ENCODE data around the gene CBLB.

The CBLB gene

DNA sequence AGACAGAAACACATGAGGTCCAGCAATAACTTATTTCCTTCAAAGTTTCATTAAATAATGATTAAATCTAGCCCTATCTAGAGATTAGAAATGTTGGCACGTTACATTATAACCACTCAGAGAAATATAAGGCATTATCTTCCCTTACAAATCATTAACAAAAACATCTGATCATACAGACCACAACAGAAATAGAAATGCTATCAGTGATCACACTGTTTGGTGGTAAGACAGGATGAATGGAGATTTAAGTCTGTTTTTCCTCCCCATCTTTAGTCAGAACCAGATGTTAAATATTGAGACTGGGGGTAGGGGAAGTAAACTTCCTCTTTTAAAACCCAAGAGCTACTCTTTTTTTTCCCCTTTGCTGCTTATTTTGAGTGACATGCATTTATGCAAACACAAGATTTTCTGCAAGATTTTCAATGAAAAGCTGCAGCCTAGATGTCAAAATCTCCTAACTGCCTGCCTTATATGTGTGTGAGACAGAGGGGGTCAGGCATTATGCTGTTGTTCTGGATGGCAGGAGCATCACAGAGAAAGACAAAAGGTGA is 70.4 kb downstream of the CBLB start:
- no peaks in the 10 kb centered on the region for H3K9me3 ChIP-seq (ENCODE audit: control insufficient read depth, low read length)
- peaks cover 5% of the 10 kb centered on the region for H3K4me1 ChIP-seq (ENCODE audit: control insufficient read depth, insufficient read depth, low read length, poor library complexity, severe bottlenecking)
- H3K27me3 ChIP-seq (replicated peaks; ENCODE audit: control insufficient read depth, insufficient read depth, low read length, poor library complexity, severe bottlenecking), result no peaks in the 10 kb centered on the region
- no peak for DNase-seq
- no peak overlapping the region for H3K27ac ChIP-seq (ENCODE audit: insufficient read depth, low read length, poor library complexity, severe bottlenecking)
- no peaks in the 10 kb centered on the region for H3K36me3 ChIP-seq (ENCODE audit: control insufficient read depth, insufficient read depth, low read length)
- H3K4me3 ChIP-seq (ENCODE audit: insufficient read depth, low read depth, low read length, poor library complexity, severe bottlenecking), result no peak overlapping the region

GRCh38 chr3:105793040-105793439 is 75.8 kb downstream of the CBLB start:
- no peaks in the 10 kb centered on the region for H3K27me3 ChIP-seq (replicated peaks; ENCODE audit: control insufficient read depth, insufficient read depth, low read length, poor library complexity, severe bottlenecking)
- H3K4me1 ChIP-seq (ENCODE audit: control insufficient read depth, insufficient read depth, low read length, poor library complexity, severe bottlenecking), result no peaks in the 10 kb centered on the region
- H3K4me3 ChIP-seq (ENCODE audit: insufficient read depth, low read depth, low read length, poor library complexity, severe bottlenecking), result no peak overlapping the region
- no peak for DNase-seq
- no peaks in the 10 kb centered on the region for H3K9me3 ChIP-seq (ENCODE audit: control insufficient read depth, low read length)
- no peaks in the 10 kb centered on the region for H3K36me3 ChIP-seq (ENCODE audit: control insufficient read depth, insufficient read depth, low read length)
- H3K27ac ChIP-seq (ENCODE audit: insufficient read depth, low read length, poor library complexity, severe bottlenecking), result no peak overlapping the region

GRCh38 chr3:105791919-105792786 is 76.7 kb downstream of the CBLB start:
- Histone ChIP-seq H3K36me3 (ENCODE audit: control insufficient read depth, insufficient read depth, low read length) (no peaks in the 10 kb centered on the region), H3K27me3 (replicated peaks; ENCODE audit: control insufficient read depth, insufficient read depth, low read length, poor library complexity, severe bottlenecking) (no peaks in the 10 kb centered on the region), H3K27ac (ENCODE audit: insufficient read depth, low read length, poor library complexity, severe bottlenecking) (no peak overlapping the region), H3K4me3 (ENCODE audit: insufficient read depth, low read depth, low read length, poor library complexity, severe bottlenecking) (no peak overlapping the region), H3K4me1 (ENCODE audit: control insufficient read depth, insufficient read depth, low read length, poor library complexity, severe bottlenecking) (no peaks in the 10 kb centered on the region), H3K9me3 (ENCODE audit: control insufficient read depth, low read length) (no peaks in the 10 kb centered on the region)
- DNase-seq, result no peak

- Histone ChIP-seq H3K9me3 (ENCODE audit: control insufficient read depth, low read length) (no peaks in the 10 kb centered on the region), H3K27me3 (replicated peaks; ENCODE audit: control insufficient read depth, insufficient read depth, low read length, poor library complexity, severe bottlenecking) (no peaks in the 10 kb centered on the region), H3K36me3 (ENCODE audit: control insufficient read depth, insufficient read depth, low read length) (no peaks in the 10 kb centered on the region), H3K27ac (ENCODE audit: insufficient read depth, low read length, poor library complexity, severe bottlenecking) (no peak overlapping the region), H3K4me1 (ENCODE audit: control insufficient read depth, insufficient read depth, low read length, poor library complexity, severe bottlenecking) (no peaks in the 10 kb centered on the region), H3K4me3 (ENCODE audit: insufficient read depth, low read depth, low read length, poor library complexity, severe bottlenecking) (no peak overlapping the region)
- DNase-seq, result no peak
These were observed 77.7 kb downstream of the CBLB start for GRCh38 chr3:105791131-105791530.

DNA sequence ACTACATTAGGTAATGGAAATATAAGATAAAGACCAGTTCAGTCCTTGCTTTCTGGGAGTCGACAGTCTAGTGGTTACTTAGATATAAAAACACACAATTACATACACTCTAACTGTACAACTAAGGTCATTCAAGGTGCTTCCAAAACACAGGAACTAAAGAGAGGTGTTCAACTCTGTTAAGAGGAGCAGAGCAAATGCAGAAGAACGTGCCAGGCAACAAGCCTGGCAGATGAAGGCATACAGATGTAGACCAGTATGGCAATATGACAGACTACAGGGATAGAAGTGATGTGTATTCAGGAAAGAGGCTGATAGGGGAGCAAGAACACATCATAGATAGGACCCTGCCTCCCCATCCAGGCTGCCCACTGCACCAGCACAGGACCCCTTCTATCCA is 78.3 kb downstream of the CBLB start:
- Histone ChIP-seq H3K36me3 (ENCODE audit: control insufficient read depth, insufficient read depth, low read length) (no peaks in the 10 kb centered on the region), H3K27me3 (replicated peaks; ENCODE audit: control insufficient read depth, insufficient read depth, low read length, poor library complexity, severe bottlenecking) (no peaks in the 10 kb centered on the region), H3K4me1 (ENCODE audit: control insufficient read depth, insufficient read depth, low read length, poor library complexity, severe bottlenecking) (no peaks in the 10 kb centered on the region), H3K4me3 (ENCODE audit: insufficient read depth, low read depth, low read length, poor library complexity, severe bottlenecking) (no peak overlapping the region), H3K9me3 (ENCODE audit: control insufficient read depth, low read length) (no peaks in the 10 kb centered on the region), H3K27ac (ENCODE audit: insufficient read depth, low read length, poor library complexity, severe bottlenecking) (no peak overlapping the region)
- DNase-seq, result no peak

GRCh38 chr3:105788593-105788992 is 80.2 kb downstream of the CBLB start:
- no peaks in the 10 kb centered on the region for H3K9me3 ChIP-seq (ENCODE audit: control insufficient read depth, low read length)
- no peak for DNase-seq
- H3K27ac ChIP-seq (ENCODE audit: insufficient read depth, low read length, poor library complexity, severe bottlenecking), result no peak overlapping the region
- no peak overlapping the region for H3K4me3 ChIP-seq (ENCODE audit: insufficient read depth, low read depth, low read length, poor library complexity, severe bottlenecking)
- H3K27me3 ChIP-seq (replicated peaks; ENCODE audit: control insufficient read depth, insufficient read depth, low read length, poor library complexity, severe bottlenecking), result no peaks in the 10 kb centered on the region
- no peaks in the 10 kb centered on the region for H3K36me3 ChIP-seq (ENCODE audit: control insufficient read depth, insufficient read depth, low read length)
- no peaks in the 10 kb centered on the region for H3K4me1 ChIP-seq (ENCODE audit: control insufficient read depth, insufficient read depth, low read length, poor library complexity, severe bottlenecking)

DNA sequence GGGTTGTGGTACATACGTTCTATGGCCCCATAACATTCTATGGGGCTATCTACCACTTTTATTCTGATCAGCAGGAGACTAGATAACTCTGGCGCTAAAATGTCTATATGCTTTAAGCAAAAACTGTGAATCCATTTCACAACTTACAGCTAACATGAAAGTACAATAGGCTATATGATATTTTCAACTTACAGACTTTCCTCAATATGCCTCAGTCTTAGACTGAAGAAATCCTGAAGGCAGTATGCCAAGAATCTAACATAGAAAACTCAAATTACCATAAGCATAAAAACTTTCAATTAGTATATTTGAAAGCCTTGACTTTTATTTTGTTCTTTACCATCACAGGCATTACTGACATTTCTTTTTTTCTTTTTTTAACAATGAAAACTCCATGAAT is 81.4 kb downstream of the CBLB start:
- Histone ChIP-seq H3K36me3 (ENCODE audit: control insufficient read depth, insufficient read depth, low read length) (no peaks in the 10 kb centered on the region), H3K27ac (ENCODE audit: insufficient read depth, low read length, poor library complexity, severe bottlenecking) (no peak overlapping the region), H3K27me3 (replicated peaks; ENCODE audit: control insufficient read depth, insufficient read depth, low read length, poor library complexity, severe bottlenecking) (no peaks in the 10 kb centered on the region), H3K9me3 (ENCODE audit: control insufficient read depth, low read length) (no peaks in the 10 kb centered on the region), H3K4me1 (ENCODE audit: control insufficient read depth, insufficient read depth, low read length, poor library complexity, severe bottlenecking) (no peaks in the 10 kb centered on the region), H3K4me3 (ENCODE audit: insufficient read depth, low read depth, low read length, poor library complexity, severe bottlenecking) (no peak overlapping the region)
- no peak for DNase-seq

DNA sequence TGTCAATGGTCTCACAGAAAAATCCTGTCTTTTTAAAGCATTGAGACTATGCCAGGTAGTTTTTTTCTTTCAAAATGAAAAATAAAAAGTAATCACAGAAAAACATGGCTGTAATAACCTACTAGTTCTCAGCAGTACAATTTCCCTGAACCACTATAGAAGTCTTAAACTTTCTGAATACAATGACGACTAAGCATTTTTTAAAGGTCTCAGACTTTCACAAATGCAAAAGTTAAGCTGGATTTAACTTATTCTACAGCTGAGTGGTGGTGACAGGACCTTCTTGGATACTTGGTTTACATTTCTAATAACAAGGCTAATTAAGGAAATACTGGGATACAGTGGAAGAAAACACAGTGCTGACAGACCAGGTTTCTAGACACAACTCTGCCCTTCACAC is 81.8 kb downstream of the CBLB start:
- H3K27ac ChIP-seq (ENCODE audit: insufficient read depth, low read length, poor library complexity, severe bottlenecking), result no peak overlapping the region
- H3K9me3 ChIP-seq (ENCODE audit: control insufficient read depth, low read length), result no peaks in the 10 kb centered on the region
- H3K4me1 ChIP-seq (ENCODE audit: control insufficient read depth, insufficient read depth, low read length, poor library complexity, severe bottlenecking), result no peaks in the 10 kb centered on the region
- no peaks in the 10 kb centered on the region for H3K36me3 ChIP-seq (ENCODE audit: control insufficient read depth, insufficient read depth, low read length)
- H3K4me3 ChIP-seq (ENCODE audit: insufficient read depth, low read depth, low read length, poor library complexity, severe bottlenecking), result no peak overlapping the region
- DNase-seq, result no peak
- no peaks in the 10 kb centered on the region for H3K27me3 ChIP-seq (replicated peaks; ENCODE audit: control insufficient read depth, insufficient read depth, low read length, poor library complexity, severe bottlenecking)

DNA sequence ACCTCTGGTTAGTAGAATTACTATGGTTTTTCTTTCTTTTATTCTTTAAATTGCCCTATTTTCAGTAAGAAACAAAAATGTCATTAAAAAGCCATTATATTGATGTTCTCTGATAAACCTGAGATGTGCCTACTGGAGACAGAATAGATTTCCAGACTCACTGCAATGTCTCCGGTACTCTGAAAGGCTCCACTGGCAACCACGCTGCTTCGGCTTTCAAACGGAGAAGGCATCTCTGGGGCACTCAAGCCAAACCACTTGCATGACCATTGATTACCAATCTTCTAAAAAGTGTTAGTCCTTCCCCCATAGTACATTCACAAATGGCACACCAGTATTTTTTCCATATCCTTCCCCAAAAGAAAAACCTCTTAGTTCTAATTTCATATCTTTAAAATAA is 82.6 kb downstream of the CBLB start:
- no peaks in the 10 kb centered on the region for H3K27me3 ChIP-seq (replicated peaks; ENCODE audit: control insufficient read depth, insufficient read depth, low read length, poor library complexity, severe bottlenecking)
- H3K4me1 ChIP-seq (ENCODE audit: control insufficient read depth, insufficient read depth, low read length, poor library complexity, severe bottlenecking), result no peaks in the 10 kb centered on the region
- DNase-seq, result no peak
- H3K36me3 ChIP-seq (ENCODE audit: control insufficient read depth, insufficient read depth, low read length), result no peaks in the 10 kb centered on the region
- no peaks in the 10 kb centered on the region for H3K9me3 ChIP-seq (ENCODE audit: control insufficient read depth, low read length)
- H3K4me3 ChIP-seq (ENCODE audit: insufficient read depth, low read depth, low read length, poor library complexity, severe bottlenecking), result no peak overlapping the region
- H3K27ac ChIP-seq (ENCODE audit: insufficient read depth, low read length, poor library complexity, severe bottlenecking), result no peak overlapping the region

DNA sequence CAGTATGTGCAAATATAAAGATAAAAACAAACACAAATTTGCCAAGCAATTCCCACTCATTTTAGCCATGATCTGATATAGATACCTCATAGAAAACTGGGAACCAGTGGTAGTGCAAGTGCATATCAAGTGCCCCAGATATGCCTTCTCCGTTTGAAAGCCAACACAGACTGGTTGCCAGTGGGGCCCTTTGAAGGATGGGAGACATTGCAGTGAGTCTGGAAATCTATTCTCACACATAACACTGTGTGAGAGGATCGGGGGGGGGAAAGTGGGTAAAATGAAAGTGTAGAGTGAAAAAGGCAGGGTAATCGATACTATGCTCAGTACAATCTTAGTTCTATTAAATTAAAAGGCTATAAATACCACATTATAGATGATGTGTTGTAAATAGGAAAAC is 83.0 kb downstream of the CBLB start:
- H3K36me3 ChIP-seq (ENCODE audit: control insufficient read depth, insufficient read depth, low read length), result no peaks in the 10 kb centered on the region
- no peaks in the 10 kb centered on the region for H3K4me1 ChIP-seq (ENCODE audit: control insufficient read depth, insufficient read depth, low read length, poor library complexity, severe bottlenecking)
- H3K27me3 ChIP-seq (replicated peaks; ENCODE audit: control insufficient read depth, insufficient read depth, low read length, poor library complexity, severe bottlenecking), result no peaks in the 10 kb centered on the region
- no peak for DNase-seq
- H3K4me3 ChIP-seq (ENCODE audit: insufficient read depth, low read depth, low read length, poor library complexity, severe bottlenecking), result no peak overlapping the region
- no peaks in the 10 kb centered on the region for H3K9me3 ChIP-seq (ENCODE audit: control insufficient read depth, low read length)
- H3K27ac ChIP-seq (ENCODE audit: insufficient read depth, low read length, poor library complexity, severe bottlenecking), result no peak overlapping the region
